CD4-positive, alpha-beta T cell treated with Interferon gamma for 1 hour (primary cell): ENCODE measurements around the gene HUS1.
"Not testable (repeated sequence)": the region's sequence is repeated elsewhere in the genome, so short reads cannot be mapped to it uniquely, and the experiment has no call there.

Experiments used
- DNase-seq: peaks from one replicate; pipeline ENCODE4 v3.0.0-alpha.2; 2020

HUS1 gene

GRCh38 chr7:47916514-47916913 is 62.9 kb downstream of the HUS1 start:
- not testable (repeated sequence) for DNase-seq

GRCh38 chr7:47915616-47915976 is 63.8 kb downstream of the HUS1 start:
- DNase-seq: no peak

GRCh38 chr7:47914717-47915615 is 64.4 kb downstream of the HUS1 start:
- DNase-seq: no peak
